BE2C (cell line): ENCODE results near the gene JMY.

ENCODE experiments used
- DNase-seq: peaks from one replicate; pipeline ENCODE4 v3.0.0-alpha.2; 2020
- H3K27me3 ChIP-seq: fragments of 250-450 bp; sonication (Bioruptor Pico); 2 replicates; pipeline ENCODE4 v1.5.1; 2020; ENCODE audit warnings: mild to moderate bottlenecking
- H3K36me3 ChIP-seq: fragments of 250-450 bp; sonication (Bioruptor Pico); 2 replicates; pipeline ENCODE4 v1.5.1; 2020; ENCODE audit warnings: mild to moderate bottlenecking
- H3K4me1 ChIP-seq: fragments of 250-450 bp; sonication (Bioruptor Pico); 2 replicates; pipeline ENCODE4 v1.5.1; 2020
- H3K4me3 ChIP-seq: 2 replicates; pipeline ENCODE4 v1.5.1; 2011; ENCODE audit warnings: low read depth, low read length
- H3K9me3 ChIP-seq: fragments of 250-450 bp; sonication (Bioruptor Pico); 2 replicates; pipeline ENCODE4 v1.5.1; 2020
- TF ChIP-seq, protein P1 (sequence below): IDR thresholded peaks from 2 replicates; pipeline ENCODE4 v1.5.1; 2012; ENCODE audit warnings: mild to moderate bottlenecking, low read depth, low read length

Gene JMY

GRCh38 chr5:79193643-79194042 lies 42.3 kb upstream of the JMY start:
- TF ChIP-seq, protein P1, sequence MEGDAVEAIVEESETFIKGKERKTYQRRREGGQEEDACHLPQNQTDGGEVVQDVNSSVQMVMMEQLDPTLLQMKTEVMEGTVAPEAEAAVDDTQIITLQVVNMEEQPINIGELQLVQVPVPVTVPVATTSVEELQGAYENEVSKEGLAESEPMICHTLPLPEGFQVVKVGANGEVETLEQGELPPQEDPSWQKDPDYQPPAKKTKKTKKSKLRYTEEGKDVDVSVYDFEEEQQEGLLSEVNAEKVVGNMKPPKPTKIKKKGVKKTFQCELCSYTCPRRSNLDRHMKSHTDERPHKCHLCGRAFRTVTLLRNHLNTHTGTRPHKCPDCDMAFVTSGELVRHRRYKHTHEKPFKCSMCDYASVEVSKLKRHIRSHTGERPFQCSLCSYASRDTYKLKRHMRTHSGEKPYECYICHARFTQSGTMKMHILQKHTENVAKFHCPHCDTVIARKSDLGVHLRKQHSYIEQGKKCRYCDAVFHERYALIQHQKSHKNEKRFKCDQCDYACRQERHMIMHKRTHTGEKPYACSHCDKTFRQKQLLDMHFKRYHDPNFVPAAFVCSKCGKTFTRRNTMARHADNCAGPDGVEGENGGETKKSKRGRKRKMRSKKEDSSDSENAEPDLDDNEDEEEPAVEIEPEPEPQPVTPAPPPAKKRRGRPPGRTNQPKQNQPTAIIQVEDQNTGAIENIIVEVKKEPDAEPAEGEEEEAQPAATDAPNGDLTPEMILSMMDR, result no peak
- no peaks in the 10 kb centered on the region for H3K27me3 ChIP-seq
- H3K4me3 ChIP-seq, result no peak overlapping the region
- H3K36me3 ChIP-seq, result no peaks in the 10 kb centered on the region
- no peak for DNase-seq
- H3K4me1 ChIP-seq, result no peaks in the 10 kb centered on the region; the same call in none of the 2 replicates
- H3K9me3 ChIP-seq, result no peaks in the 10 kb centered on the region

DNA sequence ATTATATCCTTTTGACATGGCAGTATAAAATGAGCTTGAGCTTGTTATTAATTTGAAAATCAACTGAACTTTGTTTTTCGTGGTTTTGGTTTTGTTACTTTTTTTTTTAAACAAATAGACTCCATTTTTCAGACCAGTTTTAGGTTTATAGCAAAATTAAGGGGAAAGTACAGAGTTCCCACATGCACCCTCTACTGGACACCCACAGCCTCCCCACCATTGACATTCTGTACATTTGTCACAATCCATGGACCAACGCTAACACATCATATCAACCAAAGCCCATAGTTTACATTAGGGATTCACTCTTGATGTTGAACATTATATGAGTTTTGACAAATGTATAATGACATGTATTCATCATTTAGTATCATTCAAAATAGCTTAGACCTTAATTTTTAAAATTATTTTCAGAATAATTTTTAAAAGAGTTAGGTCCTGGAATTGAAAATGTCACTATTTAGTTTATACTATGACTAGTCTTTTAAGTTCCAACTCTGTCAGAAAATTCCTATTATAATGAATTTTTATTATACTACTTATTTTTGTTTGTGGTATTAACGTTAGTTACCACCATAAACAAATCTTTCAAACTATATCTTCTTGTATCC lies 35.3 kb upstream of the JMY start:
- TF ChIP-seq, protein P1, result peak; percentile 79
- peaks cover 4% of the 10 kb centered on the region for H3K4me1 ChIP-seq
- H3K9me3 ChIP-seq, result no peaks in the 10 kb centered on the region
- DNase-seq, result peak; percentile 24
- no peak overlapping the region for H3K4me3 ChIP-seq
- H3K27me3 ChIP-seq, result no peaks in the 10 kb centered on the region
- no peaks in the 10 kb centered on the region for H3K36me3 ChIP-seq

DNA sequence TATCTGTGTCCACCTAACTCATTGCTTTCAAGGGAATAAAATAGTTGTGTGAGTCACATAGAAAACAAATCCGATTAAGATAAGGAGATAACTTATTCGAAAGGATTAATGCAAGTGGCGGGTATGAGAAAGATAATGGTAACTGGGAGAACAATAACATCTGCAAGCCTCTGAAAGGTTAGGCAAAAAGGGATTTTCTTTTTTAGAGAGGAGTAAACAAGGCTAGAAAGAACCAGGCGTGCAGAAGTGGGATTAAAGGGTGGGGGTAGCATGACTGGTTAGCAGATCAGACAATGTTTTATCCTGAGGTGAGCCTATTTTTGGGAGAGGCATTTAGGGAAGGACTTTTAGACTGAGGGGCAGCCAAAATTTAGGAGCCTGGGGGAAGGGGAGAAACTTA lies 34.7 kb upstream of the JMY start:
- no peak overlapping the region for H3K4me3 ChIP-seq
- no peaks in the 10 kb centered on the region for H3K27me3 ChIP-seq

DNA sequence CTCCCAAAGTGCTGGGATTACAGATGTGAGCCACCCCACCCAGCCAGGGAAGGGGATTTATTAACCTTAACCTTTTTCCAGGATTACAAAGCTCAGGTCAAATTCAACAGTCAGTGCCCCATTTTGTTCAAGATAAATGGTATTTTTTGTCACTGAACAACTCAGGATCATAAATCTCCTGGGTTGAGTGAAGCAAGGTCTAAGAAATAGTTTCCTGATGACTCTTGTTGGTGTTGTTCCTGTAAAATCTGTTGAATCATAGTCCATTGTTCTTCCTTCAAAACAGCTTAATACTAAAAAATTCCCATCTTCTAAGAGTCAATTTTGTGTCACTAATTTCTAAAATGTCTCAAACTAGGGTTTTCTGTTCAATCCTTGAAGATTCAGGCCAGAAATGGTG lies 33.9 kb upstream of the JMY start:
- Histone ChIP-seq H3K4me1 (peaks cover 4% of the 10 kb centered on the region), H3K36me3 (no peaks in the 10 kb centered on the region), H3K4me3 (no peak overlapping the region), H3K9me3 (no peaks in the 10 kb centered on the region), H3K27me3 (no peaks in the 10 kb centered on the region)
- TF ChIP-seq, protein P1, result no peak
- DNase-seq, result no peak

More for the DNA sequence above, 34.7 kb upstream of the JMY start:
- TF ChIP-seq, protein P1, result no peak
- Histone ChIP-seq H3K36me3 (no peaks in the 10 kb centered on the region), H3K9me3 (no peaks in the 10 kb centered on the region), H3K4me1 (peaks cover 4% of the 10 kb centered on the region)
- DNase-seq, result no peak

- no peak for DNase-seq
- H3K4me1 ChIP-seq, result peaks cover 4% of the 10 kb centered on the region
- H3K4me3 ChIP-seq, result no peak overlapping the region
- no peaks in the 10 kb centered on the region for H3K36me3 ChIP-seq
- H3K27me3 ChIP-seq, result no peaks in the 10 kb centered on the region
- TF ChIP-seq, protein P1, result no peak
- H3K9me3 ChIP-seq, result no peaks in the 10 kb centered on the region
Measured at GRCh38 chr5:79205965-79206364, 30.0 kb upstream of the JMY start.

GRCh38 chr5:79206541-79206940 lies 29.4 kb upstream of the JMY start:
- Histone ChIP-seq H3K36me3 (no peaks in the 10 kb centered on the region), H3K4me1 (no peaks in the 10 kb centered on the region; the same call in 1 of the 2 replicates), H3K27me3 (no peaks in the 10 kb centered on the region), H3K4me3 (no peak overlapping the region), H3K9me3 (no peaks in the 10 kb centered on the region)
- no peak for DNase-seq
- TF ChIP-seq, protein P1, result no peak
